Esophagus squamous epithelium (tissue), 5 donors: ENCODE results near the gene CRYM. TPM values are rescaled to one million over a fixed set of nuclear protein-coding genes. Genes with fewer than 3 reads are reported as not detected.
"Not testable (repeated sequence)": the region's sequence is repeated elsewhere in the genome, so short reads cannot be mapped to it uniquely, and the experiment has no call there.

ENCODE experiments used
- DNase-seq: peaks from one replicate; lab custom pipeline; 2025; lab: John Stamatoyannopoulos, UW
- H3K27ac ChIP-seq, 4 donors: fragments of 200-600 bp; sonication (generic); one replicate each; pipeline ENCODE4 v1.5.1; 2016 to 2019; ENCODE audit warnings: mild to moderate bottlenecking in 1 of 4
- H3K27me3 ChIP-seq, 4 donors: fragments of 200-600 bp; sonication (generic); 1 replicate in 3 of 4; 2 replicates in 1 of 4; pipeline versions ENCODE4 v1.5.1 to v1.6.0; 2017 to 2021; ENCODE audit warnings: antibody characterized with exemption in 1 of 4
- H3K36me3 ChIP-seq, 3 donors: fragments of 200-600 bp; sonication (generic); one replicate each; pipeline ENCODE4 v1.5.1; 2016 to 2019
- H3K4me1 ChIP-seq, 3 donors: fragments of 200-600 bp; sonication (generic); one replicate each; pipeline ENCODE4 v1.5.1; 2017 to 2019
- H3K4me3 ChIP-seq, 4 donors: fragments of 200-600 bp; sonication (generic); 1 replicate in 3 of 4; 2 replicates in 1 of 4; pipeline ENCODE4 v1.5.1; 2016 to 2019; ENCODE audit warnings: mild to moderate bottlenecking in 2 of 4, moderate library complexity in 1 of 4
- H3K9me3 ChIP-seq, 3 donors: fragments of 200-600 bp; sonication (generic); one replicate each; pipeline ENCODE4 v1.5.1; 2016 to 2019
- CTCF ChIP-seq, 6 experiments: fragments of 450-650 bp in 4 of 6; fragments of 200-600 bp in 2 of 6; sonication (generic) in 2 of 6; IDR thresholded peaks; one replicate each; pipeline ENCODE4 v1.5.1; 2016 to 2019; ENCODE audit warnings: antibody characterized with exemption in 6 of 6, mild to moderate bottlenecking in 4 of 6, moderate library complexity in 4 of 6
- POLR2A ChIP-seq, 4 donors: fragments of 450-650 bp; IDR thresholded peaks; one replicate each; pipeline ENCODE4 v1.6.1; 2017; ENCODE audit warnings: antibody characterized with exemption in 4 of 4, mild to moderate bottlenecking in 4 of 4, moderate library complexity in 3 of 4
- WGBS, 2 donors: methylation state at CpG; one replicate each; pipeline ENCODE4 v1.1.5; 2018; 5-methylcytosine and 5-hydroxymethylcytosine counted together
- intact Hi-C: fragments of 100-400 bp; cut with DNase I; formaldehyde crosslinking; loops from one replicate; pipeline ENCODE4 v1.15.0; 2022
- total RNA-seq, 4 donors: library from RNA; depleted of rRNA; stranded (reverse); fragments of >200 nt; gene quantifications; one replicate each; pipeline ENCODE4 v1.1.0, GENCODE V29; 2016
- donor health status: DM: yes; HTN: yes; CAD: no.

Gene CRYM
- 10 to 100 TPM in 1 of 4 donors, 1 to 10 TPM in 3; 2.0 to 13.9 (median 5.8) TPM for total RNA-seq

- no peak for DNase-seq
- Histone ChIP-seq H3K36me3 (no peaks in the 10 kb centered on the region), H3K9me3 (no peaks in the 10 kb centered on the region), H3K27me3 (peaks cover 0 to 80% (median 0%) of the 10 kb centered on the region in 4 donors), H3K4me3 (peak within 1 kb of the TSS; percentile 3 to 65 (median 46)), H3K27ac (peak within 1 kb of the TSS in 1 of 4 donors; percentile 0), H3K4me1 (peaks cover 6 to 13% (median 6%) of the 10 kb centered on the region in 3 donors)
- intact Hi-C loops = loop anchor here (10.0 kb wide), 1 partner anchor 83 kb away; no protein-coding TSS in a partner anchor
- WGBS, 2 donors = 0 to 3% methylated on average over 17 of the region's 46 CpGs
- no peak for TF ChIP-seq POLR2A (IDR thresholded peaks at IDR 0.05)
- peak; percentile 44 to 77 (median 62) for TF ChIP-seq CTCF (IDR thresholded peaks at IDR 0.05)
Measured at GRCh38 chr16:21277927-21278706, at the start of gene CRYM. Gene CRYM (minus strand): TSS chr16:21278290. CDS start chr16:21278251, 39 bp downstream.

- H3K9me3 ChIP-seq = no peaks in the 10 kb centered on the region
- no peak for TF ChIP-seq POLR2A (IDR thresholded peaks at IDR 0.05)
- no peak for TF ChIP-seq CTCF (IDR thresholded peaks at IDR 0.05)
- H3K4me3 ChIP-seq = no peak overlapping the region
- no peaks in the 10 kb centered on the region for H3K4me1 ChIP-seq
- H3K27me3 ChIP-seq = no peaks in the 10 kb centered on the region
- intact Hi-C loops = no loop called here
- no peaks in the 10 kb centered on the region for H3K36me3 ChIP-seq
- no peak for DNase-seq
- no peak overlapping the region for H3K27ac ChIP-seq
- WGBS, 2 donors = 81 to 92% methylated on average over 3 of the region's 3 CpGs
Measured at GRCh38 chr16:21327046-21327445, 49.0 kb upstream of the CRYM start.

- no peaks in the 10 kb centered on the region for H3K36me3 ChIP-seq
- intact Hi-C loops = no loop called here
- no peak for DNase-seq
- H3K9me3 ChIP-seq = no peaks in the 10 kb centered on the region
- WGBS, 2 donors = 67 to 91% methylated on average over 2 of the region's 2 CpGs
- H3K4me1 ChIP-seq = no peaks in the 10 kb centered on the region
- H3K27me3 ChIP-seq = no peaks in the 10 kb centered on the region
- H3K4me3 ChIP-seq = no peak overlapping the region
- no peak overlapping the region for H3K27ac ChIP-seq
- no peak for TF ChIP-seq CTCF (IDR thresholded peaks at IDR 0.05)
- no peak for TF ChIP-seq POLR2A (IDR thresholded peaks at IDR 0.05)
Measured at GRCh38 chr16:21326459-21326858, 48.4 kb upstream of the CRYM start.

- WGBS, 2 donors = 78 to 86% methylated on average over 4 of the region's 4 CpGs
- intact Hi-C loops = no loop called here
- no peak for TF ChIP-seq CTCF (IDR thresholded peaks at IDR 0.05)
- TF ChIP-seq POLR2A (IDR thresholded peaks at IDR 0.05) = no peak
- Histone ChIP-seq H3K9me3 (no peaks in the 10 kb centered on the region), H3K4me3 (no peak overlapping the region), H3K4me1 (no peaks in the 10 kb centered on the region), H3K36me3 (no peaks in the 10 kb centered on the region), H3K27me3 (no peaks in the 10 kb centered on the region), H3K27ac (no peak overlapping the region)
- DNase-seq = no peak
Measured at GRCh38 chr16:21324267-21324666, 46.2 kb upstream of the CRYM start.

GRCh38 chr16:21322251-21322650, 44.2 kb upstream of the CRYM start:
- H3K9me3 ChIP-seq, H3K27me3 ChIP-seq, H3K27ac ChIP-seq, H3K4me1 ChIP-seq, intact Hi-C loops, H3K4me3 ChIP-seq, H3K36me3 ChIP-seq, DNase-seq: not testable (repeated sequence)
- WGBS, 2 donors = 78 to 94% methylated on average over 2 of the region's 2 CpGs
